ENCODE data around the gene LRRFIP1.
"Not testable (repeated sequence)": the region's sequence is repeated elsewhere in the genome, so short reads cannot be mapped to it uniquely, and the experiment has no call there.

Gene LRRFIP1

GRCh38 chr2:237744613-237745249 lies 117.3 kb downstream of the LRRFIP1 start:
- no peak for DNase-seq (ENCODE audit: low read depth)

GRCh38 chr2:237745250-237745613 lies 117.8 kb downstream of the LRRFIP1 start:
- DNase-seq (ENCODE audit: low read depth): no peak

GRCh38 chr2:237746302-237747080 lies 119.1 kb downstream of the LRRFIP1 start:
- DNase-seq (ENCODE audit: low read depth): no peak

GRCh38 chr2:237747189-237747588 lies 119.8 kb downstream of the LRRFIP1 start:
- DNase-seq (ENCODE audit: low read depth): no peak

GRCh38 chr2:237749002-237749401 lies 121.6 kb downstream of the LRRFIP1 start:
- DNase-seq (ENCODE audit: low read depth): no peak

DNA sequence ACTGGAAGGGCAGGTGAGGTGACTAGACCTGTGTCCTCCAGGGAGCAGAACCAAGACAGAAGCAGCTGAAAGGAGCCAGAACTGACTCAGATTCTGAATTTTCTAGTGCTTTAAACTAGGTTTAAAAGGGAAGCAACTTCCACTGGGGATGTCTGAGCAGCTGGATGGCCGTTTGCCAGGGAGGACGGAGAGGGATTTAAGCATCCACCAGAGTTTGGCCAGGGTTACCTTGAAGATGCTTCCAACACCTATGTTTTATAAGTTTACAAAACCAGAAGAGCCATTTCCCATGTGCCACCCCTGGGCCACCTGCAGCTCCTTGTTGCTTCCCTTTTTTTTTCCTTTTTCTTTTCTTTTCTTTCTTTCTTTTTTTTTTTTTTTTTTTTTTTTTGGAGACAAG lies 122.6 kb downstream of the LRRFIP1 start:
- no peak for DNase-seq (ENCODE audit: low read depth)

DNA sequence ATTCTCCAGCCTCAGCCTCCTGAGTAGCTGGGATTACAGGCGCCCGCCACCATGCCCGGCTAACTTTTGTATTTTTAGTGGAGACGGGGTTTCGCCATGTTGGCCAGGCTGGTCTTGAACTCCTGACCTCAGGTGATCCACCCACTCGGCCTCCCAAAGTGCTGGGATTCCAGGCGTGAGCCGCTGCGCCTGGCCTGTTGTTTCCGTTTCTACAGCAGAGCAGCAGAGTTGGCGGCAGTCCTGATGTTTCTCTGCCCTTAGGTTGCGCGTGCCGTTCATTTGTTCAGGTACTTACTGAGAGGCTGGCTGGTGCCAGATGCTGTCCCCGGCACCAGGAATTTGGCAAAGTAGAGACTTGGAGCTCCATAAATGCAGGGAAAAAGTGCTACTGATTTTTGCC lies 123.1 kb downstream of the LRRFIP1 start:
- DNase-seq (ENCODE audit: low read depth): not testable (repeated sequence)

- DNase-seq (ENCODE audit: low read depth): no peak
These were observed 125.4 kb downstream of the LRRFIP1 start for GRCh38 chr2:237752761-237753165.

- DNase-seq (ENCODE audit: low read depth): no peak
These were observed 126.8 kb downstream of the LRRFIP1 start for GRCh38 chr2:237754182-237754581.

DNA sequence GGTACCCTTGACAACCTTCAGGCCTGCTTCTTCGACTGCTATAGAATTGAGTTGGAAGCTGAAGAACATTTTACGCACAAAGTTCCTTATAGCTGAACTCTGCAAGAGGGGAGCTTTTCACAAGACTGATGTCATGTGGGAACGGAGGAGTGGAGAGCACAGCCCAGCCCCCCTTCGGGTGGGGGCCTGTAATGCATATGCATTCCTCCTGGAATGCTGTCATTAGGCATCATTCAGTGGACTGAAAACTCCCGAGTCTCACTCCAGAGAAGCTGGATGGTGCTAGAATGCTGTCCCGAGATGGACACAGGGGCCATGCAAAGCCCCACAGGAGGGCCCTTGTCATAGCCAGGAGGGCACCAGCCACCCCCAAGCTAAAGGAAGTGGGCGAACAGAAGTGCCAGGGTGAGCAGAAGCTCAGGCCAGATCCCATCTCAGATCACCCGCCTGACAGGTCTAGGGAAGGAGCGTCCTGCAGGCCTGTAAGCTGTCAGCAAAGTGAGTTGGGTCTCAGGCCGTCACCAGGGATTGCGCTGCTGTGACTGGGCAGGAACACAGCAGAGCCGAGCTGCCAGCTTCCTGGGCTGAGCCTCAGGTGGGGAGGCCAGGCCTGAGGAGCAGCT lies 127.3 kb downstream of the LRRFIP1 start:
- no peak for DNase-seq (ENCODE audit: low read depth)

DNA sequence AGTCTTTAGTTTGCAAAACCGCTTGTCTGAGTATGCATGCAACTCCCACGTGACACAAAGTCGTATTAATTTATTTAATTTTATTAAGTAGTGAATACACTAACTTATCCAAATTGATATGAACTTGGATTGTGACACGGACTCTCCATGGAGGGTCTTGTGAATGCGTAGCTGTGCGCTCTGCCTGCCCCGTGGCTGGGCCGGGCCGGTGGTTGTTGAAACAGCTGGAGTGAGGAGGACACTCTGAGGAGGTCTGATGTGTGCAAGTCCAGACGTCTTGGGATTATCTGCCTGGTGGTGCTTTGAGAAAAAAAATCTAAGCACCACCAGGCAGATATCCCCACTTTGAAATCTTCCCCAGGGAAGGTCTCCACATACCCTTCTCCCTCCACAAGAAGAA lies 130.2 kb downstream of the LRRFIP1 start:
- no peak for DNase-seq (ENCODE audit: low read depth)

DNA sequence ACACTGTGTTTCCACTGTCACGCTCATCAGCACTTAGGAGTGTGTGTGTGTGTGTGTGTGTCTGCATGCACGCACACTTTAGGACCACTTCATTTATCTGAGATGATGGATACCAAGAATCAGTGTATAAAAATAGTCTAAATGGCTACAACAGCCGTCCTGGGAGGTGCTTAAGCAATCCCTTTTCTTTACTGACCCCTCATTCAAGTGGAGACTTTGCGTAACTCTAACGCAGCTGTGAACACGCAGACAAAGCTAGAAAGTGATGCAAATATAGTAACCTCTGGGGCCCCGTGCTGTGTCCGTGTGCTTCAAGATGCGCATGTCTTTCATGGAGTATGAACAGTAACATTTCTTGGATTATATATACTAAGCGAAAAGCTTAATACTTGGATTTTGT lies 130.8 kb downstream of the LRRFIP1 start:
- DNase-seq (ENCODE audit: low read depth): no peak

GRCh38 chr2:237759176-237759575 lies 131.8 kb downstream of the LRRFIP1 start:
- no peak for DNase-seq (ENCODE audit: low read depth)

DNA sequence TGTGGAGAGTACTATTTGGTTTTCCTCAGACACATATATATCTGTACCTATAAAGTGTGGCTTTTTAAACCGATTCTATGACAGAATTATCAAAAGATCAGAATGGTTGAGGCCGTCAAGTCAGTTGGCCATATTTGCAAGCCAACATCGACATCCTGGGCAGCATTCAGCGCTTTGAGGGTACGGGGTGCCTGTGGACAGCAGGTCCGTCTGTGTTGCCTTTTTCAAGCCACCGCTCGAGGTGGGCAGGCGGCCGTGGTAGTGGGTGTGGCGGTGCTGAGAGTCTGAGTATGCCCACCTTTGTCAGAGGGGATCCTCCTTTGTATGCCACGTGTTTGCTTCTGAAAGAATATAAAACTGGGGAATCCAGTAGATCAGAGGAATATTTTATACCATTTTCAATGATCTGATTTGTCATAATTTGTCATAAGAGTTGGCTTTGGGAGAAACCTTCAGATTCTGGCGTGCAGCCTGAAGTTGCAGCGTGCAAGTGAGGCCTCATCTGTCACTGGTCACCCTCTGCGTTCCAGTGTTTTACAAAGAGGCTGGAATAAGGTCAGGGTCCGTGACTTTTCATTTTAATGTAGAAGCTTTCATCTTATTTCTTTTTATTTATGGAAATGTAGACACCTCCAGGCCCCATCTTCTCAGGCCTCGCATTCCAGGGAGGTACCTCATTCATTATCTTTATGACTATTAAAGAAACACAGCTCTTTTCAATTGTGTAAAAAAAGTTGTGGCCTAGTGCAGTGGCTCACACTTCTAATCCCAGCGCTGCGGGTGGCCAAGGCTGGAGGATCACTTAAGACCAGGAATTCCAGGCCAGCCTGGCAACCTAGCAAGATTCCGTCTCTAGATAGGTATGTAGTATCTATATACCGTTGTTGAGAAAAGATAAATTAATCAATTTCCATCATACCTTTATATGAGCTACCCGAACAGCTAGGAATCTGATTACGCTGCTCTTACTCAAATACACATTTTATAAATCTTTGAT lies 133.4 kb downstream of the LRRFIP1 start:
- no peak for DNase-seq (ENCODE audit: low read depth)

GRCh38 chr2:237762291-237763182 lies 135.2 kb downstream of the LRRFIP1 start:
- DNase-seq (ENCODE audit: low read depth): not testable (repeated sequence)

DNA sequence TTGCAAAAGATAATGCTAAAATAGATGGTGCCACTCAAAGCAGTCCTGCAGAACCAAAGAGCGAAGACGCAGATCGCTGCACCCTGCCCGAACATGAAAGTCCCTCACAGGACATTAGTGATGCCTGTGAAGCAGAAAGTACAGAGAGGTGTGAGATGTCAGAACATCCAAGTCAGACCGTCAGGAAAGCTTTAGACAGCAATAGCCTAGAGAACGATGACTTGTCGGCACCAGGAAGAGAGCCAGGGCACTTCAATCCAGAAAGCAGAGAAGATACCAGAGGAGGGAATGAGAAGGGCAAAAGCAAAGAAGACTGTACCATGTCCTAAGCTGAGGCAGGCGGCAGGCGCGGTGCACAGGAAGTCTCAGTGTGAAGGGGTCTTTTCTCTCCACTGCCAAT lies 136.4 kb downstream of the LRRFIP1 start:
- no peak for DNase-seq (ENCODE audit: low read depth)

GRCh38 chr2:237765122-237765521 lies 137.7 kb downstream of the LRRFIP1 start:
- not testable (repeated sequence) for DNase-seq (ENCODE audit: low read depth)

DNA sequence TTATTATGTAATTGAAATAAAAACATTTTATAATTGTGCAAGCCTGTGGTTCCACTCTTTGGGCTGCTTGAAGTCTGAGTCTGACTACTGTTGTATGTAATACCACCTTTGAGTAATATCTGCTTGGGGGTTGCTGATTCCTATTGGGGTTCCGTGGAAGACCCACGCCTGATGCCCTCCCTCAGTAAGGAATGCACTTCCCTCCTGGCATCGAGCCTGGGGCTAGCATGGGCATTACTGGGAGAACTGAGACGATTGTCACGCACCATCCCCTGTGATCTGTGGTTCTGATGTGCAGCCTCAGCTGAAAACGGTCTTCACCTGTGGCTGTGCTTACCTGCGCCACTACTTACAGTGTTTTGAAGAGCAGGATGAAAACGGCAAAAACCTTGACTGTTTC lies 138.5 kb downstream of the LRRFIP1 start:
- no peak for DNase-seq (ENCODE audit: low read depth)

DNA sequence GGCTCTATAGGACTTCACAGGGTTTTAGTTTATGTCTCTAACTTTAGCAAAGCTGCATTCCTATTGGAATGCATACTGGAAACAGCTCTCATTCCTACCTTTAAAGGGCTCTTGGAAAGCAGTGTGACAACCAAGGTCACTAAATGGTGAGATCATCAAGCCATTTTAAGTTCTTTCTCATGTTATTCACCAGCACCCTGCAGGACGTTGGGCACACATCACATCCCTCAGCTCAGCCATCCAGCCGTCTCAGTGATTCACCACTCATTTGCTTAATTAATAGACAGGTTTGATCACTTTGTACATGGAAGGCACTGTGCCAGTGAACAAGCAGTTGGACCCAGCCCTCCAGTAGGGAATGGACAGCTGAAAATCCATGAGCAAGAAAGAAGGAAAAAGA lies 139.0 kb downstream of the LRRFIP1 start:
- no peak for DNase-seq (ENCODE audit: low read depth)

DNA sequence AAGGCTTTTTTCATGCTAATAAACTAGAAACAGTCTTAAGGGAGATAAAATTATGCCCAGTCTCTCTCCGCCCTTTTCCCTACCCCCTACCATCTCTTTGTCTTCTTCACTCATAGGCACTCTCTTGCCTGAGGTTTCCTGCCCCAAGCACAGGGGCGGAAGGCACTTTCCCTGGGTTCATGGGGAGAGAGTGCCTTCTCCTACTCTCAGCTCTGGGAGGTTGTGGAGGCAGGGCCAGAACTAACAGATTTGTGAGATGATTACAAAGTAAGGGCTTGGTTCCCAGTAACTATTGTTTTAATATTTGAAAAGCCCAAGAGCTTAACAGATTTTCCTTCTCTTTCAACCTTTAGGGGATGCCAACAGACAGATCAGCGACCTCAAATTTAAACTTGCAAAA lies 145.1 kb downstream of the LRRFIP1 start:
- DNase-seq (ENCODE audit: low read depth): no peak

- no peak for DNase-seq (ENCODE audit: low read depth)
These were observed 146.4 kb downstream of the LRRFIP1 start for GRCh38 chr2:237773826-237774225.

Measured in GM04504 (cell line).